HuH-7 (cell line): ENCODE results near the gene GSC2.

Experiments
- DNase-seq: peaks from one replicate; pipeline ENCODE4 v3.0.0; 2011; ENCODE audit warnings: low spot score

Gene GSC2

DNA sequence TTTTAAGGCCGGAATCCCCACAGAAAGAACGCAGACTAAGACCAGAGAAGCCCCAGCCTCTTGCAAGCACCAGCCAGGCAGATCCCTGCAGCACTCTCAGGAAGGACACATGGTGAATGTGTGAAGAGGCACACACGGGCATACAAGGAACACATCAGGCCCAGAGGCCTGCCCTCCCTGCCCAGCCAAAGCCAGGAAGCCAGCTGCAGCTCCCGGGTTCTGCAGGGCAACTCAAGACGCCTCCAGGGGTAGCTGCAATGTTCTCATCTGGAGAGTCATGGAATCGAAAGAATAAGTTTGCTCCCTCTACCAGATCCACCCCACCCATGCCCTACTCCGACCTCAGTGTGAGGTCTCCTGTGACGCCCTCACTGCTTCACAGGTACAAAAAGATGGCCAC is 30.1 kb downstream of the GSC2 start:
- DNase-seq: no peak

DNA sequence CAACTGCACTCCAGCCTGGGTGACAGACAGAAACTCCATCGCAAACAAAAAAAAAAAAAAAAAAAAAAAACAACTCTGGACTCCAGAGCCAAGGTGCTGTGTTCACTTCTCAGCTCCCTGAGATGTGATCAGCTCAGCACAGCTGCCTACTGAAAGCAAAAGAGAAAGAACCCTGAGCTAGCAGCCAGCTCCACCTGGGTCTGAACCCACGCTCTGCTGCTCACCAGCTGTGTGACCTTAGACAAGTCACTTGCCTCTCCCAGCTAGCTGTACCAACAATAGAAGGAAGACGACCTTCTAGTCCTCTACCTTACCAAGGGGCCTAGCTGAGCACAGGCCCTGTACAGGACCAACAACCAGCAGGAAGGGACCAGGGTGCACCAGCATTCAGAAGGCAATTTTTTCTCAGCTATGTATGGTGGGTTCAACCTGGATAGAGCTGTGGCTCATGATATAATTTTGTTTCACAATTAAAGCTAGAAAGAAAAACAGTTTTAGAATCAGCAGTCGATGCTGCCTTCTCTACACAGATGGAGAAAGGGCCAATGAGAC is 31.7 kb downstream of the GSC2 start:
- no peak for DNase-seq

DNA sequence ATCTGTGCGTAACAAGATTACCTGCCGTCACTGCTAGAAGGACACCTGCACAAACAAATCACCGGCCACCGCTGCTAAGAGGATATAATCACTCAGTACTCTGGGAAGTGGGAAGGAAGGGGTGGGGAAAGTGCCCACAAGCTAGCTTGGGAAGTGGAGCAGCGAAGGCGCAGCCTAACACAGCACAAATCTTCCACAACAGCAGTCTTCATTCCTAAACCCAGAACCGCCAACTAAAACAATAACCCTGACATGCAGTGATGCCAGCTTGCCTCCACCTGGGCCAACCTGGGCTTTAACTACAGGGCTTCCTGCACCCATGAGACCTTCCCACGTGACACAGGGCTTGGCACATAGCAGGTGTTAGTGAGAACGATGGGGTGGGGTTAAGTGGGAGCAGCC is 33.0 kb downstream of the GSC2 start:
- no peak for DNase-seq

DNA sequence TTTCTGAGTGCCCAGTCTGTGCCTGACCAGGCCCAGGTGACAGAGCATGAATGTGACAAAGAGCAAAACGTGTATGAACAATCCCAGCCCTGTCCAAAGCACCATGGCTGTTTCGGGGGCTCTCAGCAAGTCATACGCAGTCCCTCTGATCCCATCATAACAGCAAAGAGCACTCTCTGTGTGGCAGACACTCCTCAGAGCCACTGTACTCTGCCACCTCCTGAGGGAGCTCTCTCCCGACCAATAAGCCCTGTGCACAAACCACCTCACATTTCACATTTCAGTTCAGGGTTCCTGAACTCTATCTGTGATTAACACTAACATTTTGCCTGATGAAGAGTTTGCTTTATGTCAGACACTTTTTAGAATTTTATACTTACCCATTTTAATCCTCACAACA is 34.5 kb downstream of the GSC2 start:
- no peak for DNase-seq

DNA sequence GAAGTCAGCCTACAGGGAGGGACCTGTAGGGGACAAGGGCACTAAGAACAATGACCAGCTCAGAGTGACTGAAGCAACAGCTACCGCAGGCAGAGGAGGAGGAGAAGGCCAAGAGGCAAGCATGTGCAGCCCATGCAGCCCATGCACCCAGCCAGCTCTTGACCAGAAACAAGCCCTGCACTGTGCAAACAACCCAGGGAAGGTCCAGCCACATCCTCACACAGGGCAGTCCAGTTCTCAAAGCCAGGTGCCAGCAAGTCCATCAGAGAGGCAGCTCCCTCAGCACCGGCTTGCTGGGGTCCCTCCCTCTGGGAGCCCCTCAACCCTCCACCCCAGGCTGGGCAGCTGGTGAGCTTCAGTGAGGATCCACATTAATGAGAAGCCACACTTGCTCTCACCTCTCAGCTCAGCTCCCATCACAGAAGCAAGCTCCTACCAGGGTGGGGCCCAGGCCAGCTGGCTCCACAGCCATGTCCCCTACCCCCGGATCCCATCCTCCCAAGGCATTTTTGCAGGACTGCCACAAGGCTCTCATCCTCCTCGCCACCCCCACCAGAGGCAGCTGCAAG is 35.0 kb downstream of the GSC2 start:
- no peak for DNase-seq

DNA sequence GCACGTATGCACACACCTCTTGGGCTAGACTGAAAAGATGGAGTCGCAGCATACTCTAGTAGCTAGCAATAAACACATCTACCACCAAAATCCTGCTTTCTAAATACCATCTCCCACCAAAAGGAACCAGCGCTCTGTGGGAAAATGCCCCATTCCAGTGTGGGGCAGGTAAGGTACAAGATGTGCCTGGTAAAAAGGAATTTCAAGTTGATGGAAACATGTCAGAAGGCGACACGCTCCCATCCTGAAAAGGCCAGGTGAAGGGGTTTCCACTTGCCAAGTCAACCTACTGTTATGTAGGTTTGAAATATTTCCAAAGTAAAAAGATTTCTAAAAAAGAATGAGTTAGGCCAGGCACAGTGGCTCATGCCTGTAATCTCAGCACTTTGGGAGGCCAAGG is 36.7 kb downstream of the GSC2 start:
- no peak for DNase-seq

DNA sequence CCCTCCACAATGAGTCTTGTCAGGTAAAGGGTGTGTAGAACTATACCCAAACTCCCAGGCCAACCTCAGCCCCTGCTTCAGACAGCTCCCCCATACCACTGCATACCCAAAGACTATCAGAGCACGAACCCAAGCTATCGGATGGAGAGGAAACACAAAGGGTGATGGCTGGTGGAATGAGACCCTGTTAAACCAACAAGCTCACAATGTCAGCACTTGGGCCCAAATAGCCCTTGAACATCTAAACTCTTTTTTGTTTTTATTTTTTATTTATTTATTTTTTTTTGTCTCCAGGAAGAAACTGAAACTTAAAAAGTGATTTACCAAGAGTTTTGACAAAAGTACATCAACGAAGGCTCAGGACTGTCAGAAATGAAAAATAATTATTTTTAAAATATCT is 38.5 kb downstream of the GSC2 start:
- DNase-seq: no peak

DNA sequence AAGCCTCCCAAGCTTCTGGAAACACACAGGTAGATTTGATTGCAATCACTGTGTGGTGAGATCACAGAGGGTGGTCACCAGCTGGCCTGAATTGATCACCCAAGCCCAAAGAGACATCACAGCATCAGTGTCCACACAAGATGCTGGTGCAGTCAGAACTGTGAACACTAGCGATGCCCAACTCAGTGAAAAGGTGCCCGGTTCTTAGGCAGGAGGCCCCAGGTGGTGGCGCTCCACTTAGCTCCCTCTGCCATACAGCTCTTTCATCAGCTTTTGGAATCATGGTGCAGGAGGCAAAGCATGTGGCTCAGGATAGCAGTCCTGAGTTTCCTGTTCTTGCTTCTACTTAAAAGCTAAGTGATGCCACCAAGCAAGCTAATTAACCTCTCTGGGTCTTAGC is 39.0 kb downstream of the GSC2 start:
- no peak for DNase-seq

DNA sequence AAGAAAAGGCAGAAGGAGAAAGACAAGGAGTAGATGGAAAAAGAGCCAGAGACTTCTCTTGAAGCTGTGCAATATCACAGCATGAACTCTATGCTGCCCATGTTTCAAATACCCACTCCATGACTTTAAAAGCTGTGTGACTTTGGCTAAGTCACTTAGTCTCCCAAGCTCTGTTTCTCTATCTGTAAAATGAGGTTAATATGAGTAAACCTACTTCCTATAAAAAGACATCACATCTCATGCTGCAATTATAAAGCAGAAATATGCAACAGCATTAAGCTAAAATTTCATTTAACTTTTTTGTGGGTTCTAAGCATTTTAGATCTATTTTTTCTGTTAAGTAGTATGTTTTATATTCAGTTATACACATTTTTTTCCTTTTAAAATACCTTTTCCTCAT is 39.4 kb downstream of the GSC2 start:
- no peak for DNase-seq

DNA sequence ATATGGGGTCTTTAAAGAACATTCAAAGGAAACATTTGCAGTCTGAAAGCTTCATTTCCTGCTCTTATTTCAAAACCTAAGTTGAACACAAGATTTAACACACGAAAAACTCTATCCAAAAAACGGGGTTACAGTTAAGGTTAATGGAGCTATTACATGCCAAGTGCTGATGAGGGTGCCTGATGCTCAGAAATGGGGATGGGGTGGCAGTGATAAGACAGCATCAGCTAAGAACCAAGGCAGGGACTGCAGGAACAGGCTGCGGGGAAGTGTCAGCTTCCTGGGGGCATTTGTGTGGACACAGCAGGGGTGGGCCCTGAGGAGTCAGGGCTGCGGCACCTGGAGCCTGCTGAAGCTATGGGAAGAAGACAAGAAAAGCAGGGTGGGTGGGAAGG is 40.0 kb downstream of the GSC2 start:
- no peak for DNase-seq

DNA sequence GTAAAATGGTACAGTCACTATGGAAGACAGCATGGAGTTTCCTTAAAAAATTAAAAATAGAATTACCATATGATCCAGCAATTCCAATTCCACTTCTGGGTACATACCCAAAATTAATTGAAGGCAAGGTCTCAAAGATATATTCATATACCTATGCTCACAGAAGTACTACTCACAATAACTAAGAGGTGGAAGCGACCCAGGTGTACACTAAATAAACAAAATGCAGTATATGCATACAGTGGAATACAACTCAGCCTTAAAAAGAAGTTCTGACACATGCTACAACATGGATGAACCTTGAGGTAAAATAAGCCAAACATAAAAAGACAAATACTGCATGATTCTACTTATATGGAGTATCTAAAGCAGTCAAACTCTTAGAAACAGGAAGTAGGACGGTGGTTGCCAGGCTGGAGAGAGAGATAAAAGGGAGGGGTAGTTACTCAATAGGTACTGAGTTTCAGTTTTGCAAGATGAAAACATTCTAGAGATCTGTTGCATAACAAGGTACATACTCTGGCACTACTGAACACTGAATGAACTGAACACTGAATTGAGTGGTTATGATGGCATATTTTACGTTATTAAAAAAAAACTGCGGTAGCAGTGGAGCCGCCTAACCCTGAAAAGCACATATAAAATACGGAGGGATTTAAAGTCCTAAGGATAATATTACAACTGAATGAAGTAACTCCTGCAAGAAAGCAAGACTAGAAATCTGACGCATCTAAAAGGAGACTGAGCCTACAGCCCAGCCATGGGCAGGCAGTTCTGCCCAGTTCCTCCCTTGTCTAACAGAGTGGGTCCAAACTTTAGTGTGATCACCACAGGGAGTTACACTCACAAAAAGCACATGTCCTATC is 40.7 kb downstream of the GSC2 start:
- DNase-seq: peak; percentile 66

DNA sequence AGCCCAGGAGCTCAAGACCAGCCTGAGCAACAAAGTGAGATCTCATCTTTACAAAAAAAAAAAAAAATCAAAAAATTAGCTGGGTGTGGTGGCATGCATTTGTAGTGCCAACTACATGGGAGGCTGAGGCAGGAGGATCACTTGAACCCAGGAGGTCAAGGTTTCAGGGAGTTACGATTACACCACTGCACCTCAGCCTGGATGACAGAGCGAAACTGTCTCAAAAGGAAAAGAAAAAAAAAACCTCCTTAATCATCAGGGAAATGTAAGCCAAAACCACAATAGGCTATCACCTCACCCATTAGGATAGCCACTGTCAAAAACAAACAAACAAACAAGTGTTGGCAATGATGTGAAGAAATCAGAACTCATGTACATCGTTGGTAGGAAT is 41.3 kb downstream of the GSC2 start:
- DNase-seq: no peak

DNA sequence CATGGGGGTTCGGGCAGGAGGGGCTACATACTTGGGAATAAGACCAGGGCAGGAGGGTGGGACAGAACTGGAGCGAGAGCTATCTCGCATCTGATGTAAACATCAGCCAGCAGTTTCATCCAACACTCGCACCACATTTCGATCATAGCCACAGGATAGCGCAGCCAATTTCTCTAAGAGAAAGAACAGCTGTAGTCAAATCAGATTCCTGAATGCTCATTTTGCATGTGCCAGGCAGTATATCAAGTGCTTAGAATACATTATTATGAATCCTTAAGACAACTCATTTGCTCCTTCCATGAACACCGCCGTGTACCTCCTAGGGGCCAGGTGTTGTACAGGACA is 42.4 kb downstream of the GSC2 start:
- DNase-seq: no peak

DNA sequence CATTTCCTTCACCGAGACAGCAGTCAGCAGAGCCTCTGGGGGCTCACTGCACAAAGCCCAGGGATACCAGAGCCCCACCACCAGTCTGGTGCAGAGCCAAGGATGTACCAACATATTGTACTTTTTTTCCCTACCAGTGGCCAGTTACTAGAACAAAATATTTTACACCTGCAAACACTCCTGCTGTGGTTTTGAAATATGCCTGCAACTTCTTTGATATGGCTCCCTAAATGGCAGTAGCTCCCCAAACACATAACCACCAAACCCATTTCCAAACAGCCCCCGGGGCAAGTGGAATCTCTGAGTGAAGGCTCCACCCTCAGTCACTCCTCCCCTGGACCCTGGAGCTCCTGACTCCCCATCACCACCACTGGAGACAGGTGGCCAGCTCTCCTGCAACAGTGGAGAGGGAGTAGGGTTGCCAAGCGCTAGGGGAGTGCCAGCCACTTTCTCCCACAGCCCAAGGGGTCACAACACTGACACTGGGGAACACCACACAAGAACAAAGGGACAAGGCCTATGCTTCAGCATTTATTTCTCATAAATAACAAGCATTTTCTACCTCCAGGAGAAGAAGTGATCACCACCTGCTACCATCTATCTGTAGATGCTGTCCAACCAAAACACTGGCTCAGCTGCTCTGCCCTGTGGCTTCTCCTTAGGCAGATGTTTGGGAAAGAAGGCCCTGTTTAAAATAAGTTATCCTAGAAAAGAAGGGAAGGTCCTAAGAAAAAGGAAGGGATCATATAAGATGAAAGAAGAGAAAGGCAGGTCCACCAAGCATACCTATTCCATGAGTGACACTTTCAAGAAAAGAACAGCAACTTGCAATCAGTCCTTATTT is 43.0 kb downstream of the GSC2 start:
- no peak for DNase-seq

DNA sequence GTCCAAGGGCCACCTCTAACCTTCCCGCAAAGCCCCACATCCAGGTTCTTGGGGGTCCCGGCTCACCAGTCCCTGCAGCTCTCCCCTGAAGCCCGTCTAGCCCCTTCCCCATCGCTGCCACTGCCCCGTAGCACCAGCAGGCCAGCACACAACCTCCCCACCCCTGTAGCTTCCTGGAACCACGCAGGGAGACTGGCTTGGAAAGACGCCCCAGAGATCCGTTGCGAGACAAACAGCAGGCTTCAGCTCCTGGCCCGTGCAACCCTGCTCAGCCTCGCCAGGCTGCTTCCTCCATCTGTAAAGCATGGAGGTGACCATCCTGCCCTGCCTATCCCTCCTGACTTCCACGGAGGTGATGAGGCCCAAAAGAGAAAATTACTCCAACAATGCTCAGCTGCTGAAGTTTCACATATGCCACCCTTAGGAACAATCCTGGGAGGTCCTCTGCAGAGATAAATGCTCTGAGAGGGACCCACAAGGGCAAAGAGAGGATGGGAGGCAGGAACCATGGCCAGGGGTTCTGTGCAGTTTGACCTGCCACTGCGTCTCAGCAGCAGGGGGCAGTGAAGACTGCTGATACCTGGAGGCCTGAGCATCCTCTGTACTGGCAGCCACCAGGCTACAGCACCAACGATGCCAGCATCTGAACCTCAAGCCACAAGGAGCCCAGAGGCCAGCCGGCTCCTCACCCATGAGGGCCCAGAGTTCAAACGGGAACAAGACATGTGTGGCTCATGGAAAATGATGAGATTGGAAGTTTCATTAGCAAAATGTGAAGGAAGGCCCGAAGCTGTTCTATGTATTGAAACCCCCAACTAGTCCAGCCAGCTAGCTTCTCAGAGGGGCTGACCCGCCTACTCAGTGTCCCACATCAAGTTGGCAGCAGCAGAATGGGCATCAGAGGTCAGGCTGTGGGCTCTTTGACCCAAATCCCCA is 44.0 kb downstream of the GSC2 start:
- DNase-seq: peak; percentile 45

DNA sequence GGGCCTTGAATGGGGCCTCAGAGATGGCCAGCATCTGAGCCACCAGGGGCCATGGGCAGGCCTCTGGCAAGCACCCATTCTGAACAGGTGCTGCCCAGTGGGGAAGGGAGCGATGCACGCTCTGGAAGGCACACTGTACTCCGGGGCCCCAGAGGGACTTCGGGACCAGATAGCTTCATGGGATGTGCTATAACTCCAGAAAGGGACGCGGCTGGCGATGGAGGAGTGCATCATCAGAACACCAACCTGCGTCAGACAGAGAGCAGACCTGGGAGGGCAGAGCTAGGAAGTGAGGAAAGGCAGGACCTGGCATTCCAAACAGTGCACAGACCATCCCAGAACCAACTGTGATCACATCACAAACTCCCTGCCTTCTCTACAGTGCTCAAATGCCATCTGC is 44.6 kb downstream of the GSC2 start:
- no peak for DNase-seq

DNA sequence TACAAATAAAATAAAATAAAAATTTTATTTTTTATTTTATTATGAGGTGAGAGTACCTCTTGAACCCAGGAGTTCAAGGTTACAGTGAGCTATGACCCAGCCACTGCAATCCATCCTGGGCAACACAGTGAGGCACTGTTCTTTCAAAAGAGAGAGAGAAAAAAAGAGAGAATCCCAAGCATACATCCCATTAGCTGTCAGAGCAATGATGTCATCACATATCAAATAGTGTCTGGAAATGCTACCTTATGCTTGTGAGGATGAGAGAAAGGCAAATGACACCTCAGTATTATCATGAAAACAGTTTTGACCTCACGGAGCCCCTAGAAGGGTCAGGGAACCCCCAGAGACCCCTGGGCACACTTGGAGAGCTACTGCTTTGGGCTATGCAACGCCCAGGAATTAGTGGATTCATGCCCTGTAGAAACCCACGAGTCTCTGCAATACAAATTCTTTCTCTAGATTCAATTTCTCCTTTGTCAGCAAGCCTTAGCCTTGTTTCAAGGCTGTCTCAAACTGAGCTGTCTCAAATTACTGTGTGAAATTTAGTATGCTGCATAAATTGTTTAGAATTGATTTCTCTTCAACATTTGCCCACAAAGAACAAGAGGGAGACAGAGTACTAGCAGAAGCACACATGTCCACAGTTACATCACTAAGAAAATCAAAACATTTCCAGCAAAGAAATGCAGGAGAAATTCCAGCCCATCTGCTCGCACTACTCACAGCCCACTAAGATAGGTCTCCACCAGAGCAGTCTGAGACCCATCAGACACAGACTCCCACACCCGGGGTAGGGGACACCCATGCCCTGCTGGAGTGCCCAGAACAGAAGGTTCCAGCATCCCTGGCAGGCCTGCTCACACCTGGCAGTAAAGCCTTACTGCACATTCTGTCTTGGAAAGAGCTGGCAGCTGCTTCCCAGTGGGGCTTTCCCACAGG is 45.9 kb downstream of the GSC2 start:
- no peak for DNase-seq

DNA sequence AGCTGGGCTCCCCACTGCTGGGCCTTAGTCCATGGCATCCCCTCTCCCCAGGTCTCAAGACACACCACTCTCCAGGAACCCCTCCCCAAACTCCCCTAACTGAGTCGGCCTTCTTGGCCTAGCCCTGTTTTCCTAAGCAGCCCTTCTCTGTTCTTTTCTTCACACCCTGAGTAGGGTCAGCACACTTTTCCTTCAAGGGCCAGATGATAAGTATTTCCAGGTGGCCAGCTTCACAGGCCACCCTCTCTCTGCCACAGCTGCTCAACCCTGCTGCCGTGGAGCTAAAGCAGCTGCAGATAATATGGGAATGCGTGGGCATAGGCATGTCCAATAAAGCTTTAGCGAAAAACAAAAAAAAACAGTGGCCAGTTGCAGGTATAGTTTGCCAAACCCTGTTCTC is 51.9 kb downstream of the GSC2 start:
- no peak for DNase-seq

DNA sequence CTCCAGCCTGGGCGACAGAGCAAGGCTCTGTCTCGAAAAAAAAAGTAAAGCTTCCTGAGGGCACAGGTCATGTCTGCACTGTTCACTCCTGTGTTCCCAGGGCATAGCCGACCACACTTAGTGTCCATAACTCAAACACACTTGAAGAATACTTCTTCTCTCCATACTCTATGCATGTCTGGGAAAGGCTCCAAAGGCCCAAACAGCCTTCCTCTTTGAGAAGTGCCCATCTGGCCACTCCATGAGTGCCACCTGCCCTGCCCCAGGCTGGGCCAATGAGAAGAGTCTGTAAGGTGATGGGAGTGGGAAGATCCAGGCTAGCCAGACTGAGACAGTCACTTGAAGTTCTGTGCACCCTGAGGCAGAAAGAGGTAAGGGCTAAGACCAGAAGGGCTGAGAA is 52.6 kb downstream of the GSC2 start:
- no peak for DNase-seq
